Pancreas (tissue), 10 donors: ENCODE data around the gene PCLAF. TPM values are rescaled to one million over a fixed set of nuclear protein-coding genes. Genes with fewer than 3 reads are reported as not detected.

Source experiments
- ATAC-seq, 4 donors: fragments of 200-7000 bp; cut with Tn5 transposase; one replicate each; pipeline versions ENCODE4 v1.8.0 to v1.9.1; 2020; ENCODE audit warnings: mild to moderate bottlenecking in 4 of 4, moderate library complexity in 4 of 4
- DNase-seq, 6 donors: peaks; one replicate each; pipeline ENCODE4 v3.0.0-alpha.2; 2020
- FAIRE-seq: peaks from 2 replicates; lab custom pipeline; 2012; peaks lifted over from hg19 to GRCh38; lab: Jason Lieb, UNC
- H3K27ac ChIP-seq, 4 donors: fragments of 200-600 bp; sonication (generic); 1 replicate in 3 of 4; 2 replicates in 1 of 4; pipeline versions ENCODE4 v1.5.0 to v1.8.0; 2020
- H3K27me3 ChIP-seq, 4 donors: fragments of 200-600 bp; one replicate each; pipeline ENCODE4 v1.8.0; 2021
- H3K36me3 ChIP-seq, 3 donors: fragments of 200-600 bp; sonication (generic) in 1 of 3; one replicate each; pipeline versions ENCODE4 v1.5.0 to v1.8.0; 2020 to 2021
- H3K4me1 ChIP-seq, 3 donors: fragments of 200-600 bp; one replicate each; pipeline ENCODE4 v1.8.0; 2021
- H3K4me3 ChIP-seq, 4 donors: fragments of 200-600 bp; sonication (generic) in 2 of 4; one replicate each; pipeline versions ENCODE4 v1.5.0 to v1.8.0; 2020 to 2021
- H3K9me3 ChIP-seq, 4 donors: fragments of 200-600 bp; one replicate each; pipeline ENCODE4 v1.8.0; 2021
- CTCF ChIP-seq, 4 donors: fragments of 200-600 bp; sonication (generic) in 3 of 4; IDR thresholded peaks; one replicate each; pipeline versions ENCODE4 v1.5.0 to v1.8.0; 2021; ENCODE audit warnings: antibody characterized with exemption in 4 of 4
- WGBS, 2 donors: extraction: QIAGEN DNeasy Blood & Tissue Kit; methylation state at CpG; one replicate each; pipeline ENCODE4 v1.1.7; 2013; 5-methylcytosine and 5-hydroxymethylcytosine counted together
- intact Hi-C, 3 donors: fragments of 100-400 bp; cut with DNase I; formaldehyde crosslinking; loops; one replicate each; pipeline versions ENCODE4 v1.11.1 to v1.14.2; 2022
- polyA plus RNA-seq, 2 donors: library from polyadenylated mRNA; stranded (reverse); fragments of 200-250 nt; gene quantifications; one replicate each; pipeline ENCODE4 v1.2.3, GENCODE V29; 2013
- total RNA-seq, 6 donors: library from RNA; stranded (reverse); fragmentation: NEBNext Ultra II Directional in 4 of 6; extraction: Animal tissue kit (Norgen Biotek cat#: 25700) in 4 of 6; gene quantifications; one replicate each; pipeline versions ENCODE4 v1.2.1 to v1.2.4, GENCODE V29; 2021 to 2023
- donor health status: healthy with polysubstance abuse.
- donor health status: DM: no; HTN: no; CAD: no; lungs with moderate emphysema.
- donor health status: DM: no; HTN: no; CAD: no.
- donor health status: control.
- donor health status: control.
- donor health status: Bipolar disorder and iron deficiency.
- donor health status: DM: yes; HTN: yes; CAD: no.
- donor health status: DM: no; HTN: no; CAD: no.
- donor health status: DM: no; HTN: no; CAD: no.
- donor health status: DM: yes; HTN: yes; CAD: no.

PCLAF gene
- 1 to 10 TPM in 4 of 6 donors, under 1 TPM in 2; 0.51 to 2.1 (median 1.4) TPM for total RNA-seq
- 1 to 10 TPM; 1.3 to 2.2 TPM for polyA plus RNA-seq

GRCh38 chr15:64381000-64381751, at the start of gene PCLAF:
TSS of gene PCLAF (minus strand) at chr15:64381441. CDS start at chr15:64381371, 70 bp downstream.
- Histone ChIP-seq H3K9me3 (no peaks in the 10 kb centered on the region), H3K27ac (no peak within 1 kb of the TSS), H3K4me3 (peak within 1 kb of the TSS; percentile 20 to 52 (median 36)), H3K36me3 (no peaks in the 10 kb centered on the region), H3K4me1 (peaks cover 0 to 6% (median 0%) of the 10 kb centered on the region in 3 donors), H3K27me3 (no peaks in the 10 kb centered on the region)
- WGBS, 2 donors = 0 to 1% methylated on average over 38 of the region's 38 CpGs
- intact Hi-C loops = no loop called here
- DNase-seq = peak; percentile 84 to 94 (median 88)
- peak; percentile 91 for FAIRE-seq
- TF ChIP-seq CTCF (IDR thresholded peaks at IDR 0.05) = no peak
- ATAC-seq = peak; percentile 100

GRCh38 chr15:64430000-64430735, 48.9 kb upstream of the PCLAF start:
- TF ChIP-seq CTCF (IDR thresholded peaks at IDR 0.05) = no peak
- H3K27me3 ChIP-seq = no peaks in the 10 kb centered on the region
- DNase-seq (no peak), FAIRE-seq (no peak), ATAC-seq (peak in 3 of 4 donors; percentile 30 to 52 (median 44))
- peaks cover 0 to 13% (median 0%) of the 10 kb centered on the region in 3 donors for H3K36me3 ChIP-seq
- no peak overlapping the region for H3K4me3 ChIP-seq
- H3K9me3 ChIP-seq = no peaks in the 10 kb centered on the region
- no peak overlapping the region for H3K27ac ChIP-seq
- intact Hi-C loops = loop anchor here in 2 of 3 donors (10.0 kb wide), 3 partner anchors 225 to 255 kb away; no protein-coding TSS in a partner anchor
- WGBS, 2 donors = 32 to 38% methylated on average over 3 of the region's 3 CpGs
- H3K4me1 ChIP-seq = peaks cover 0 to 9% (median 0%) of the 10 kb centered on the region in 3 donors

- intact Hi-C loops = loop anchor here in 1 of 3 donors (10.0 kb wide), 2 partner anchors 225 to 255 kb away; no protein-coding TSS in a partner anchor
- TF ChIP-seq CTCF (IDR thresholded peaks at IDR 0.05) = no peak
- no peak for DNase-seq
- Histone ChIP-seq H3K36me3 (peaks cover 0 to 18% (median 0%) of the 10 kb centered on the region in 3 donors), H3K9me3 (no peaks in the 10 kb centered on the region), H3K4me3 (no peak overlapping the region), H3K27me3 (no peaks in the 10 kb centered on the region), H3K4me1 (peaks cover 0 to 9% (median 0%) of the 10 kb centered on the region in 3 donors), H3K27ac (no peak overlapping the region)
- ATAC-seq = no peak
- FAIRE-seq = no peak
Measured at GRCh38 chr15:64429448-64429847, 48.2 kb upstream of the PCLAF start.

- TF ChIP-seq CTCF (IDR thresholded peaks at IDR 0.05) = no peak
- no peak overlapping the region for H3K4me3 ChIP-seq
- ATAC-seq (peak in 3 of 4 donors; percentile 41 to 61 (median 52)), FAIRE-seq (no peak), DNase-seq (no peak)
- H3K4me1 ChIP-seq = peaks cover 0 to 21% (median 7%) of the 10 kb centered on the region in 3 donors
- H3K27ac ChIP-seq = no peak overlapping the region
- H3K27me3 ChIP-seq = no peaks in the 10 kb centered on the region
- peaks cover 0 to 21% (median 0%) of the 10 kb centered on the region in 3 donors for H3K36me3 ChIP-seq
- intact Hi-C loops = loop anchor here in 1 of 3 donors (10.0 kb wide), 2 partner anchors 228 to 258 kb away; no protein-coding TSS in a partner anchor
- WGBS, 2 donors = 83 to 91% methylated on average over 7 of the region's 7 CpGs
- H3K9me3 ChIP-seq = no peaks in the 10 kb centered on the region
Measured at GRCh38 chr15:64426845-64427465, 45.7 kb upstream of the PCLAF start.
